ENCODE measurements around the gene NDOR1. TPM values are rescaled to one million over a fixed set of nuclear protein-coding genes. Genes with fewer than 3 reads are reported as not detected.

The NDOR1 gene
- total RNA-seq, 3 donors from 2014 or later, result 15.9 to 19.7 (median 19.0) TPM

GRCh38 chr9:137182836-137183235 is 22.7 kb upstream of the NDOR1 start:
- DNase-seq (no peak), ATAC-seq (no peak)
- TF ChIP-seq, protein P1, sequence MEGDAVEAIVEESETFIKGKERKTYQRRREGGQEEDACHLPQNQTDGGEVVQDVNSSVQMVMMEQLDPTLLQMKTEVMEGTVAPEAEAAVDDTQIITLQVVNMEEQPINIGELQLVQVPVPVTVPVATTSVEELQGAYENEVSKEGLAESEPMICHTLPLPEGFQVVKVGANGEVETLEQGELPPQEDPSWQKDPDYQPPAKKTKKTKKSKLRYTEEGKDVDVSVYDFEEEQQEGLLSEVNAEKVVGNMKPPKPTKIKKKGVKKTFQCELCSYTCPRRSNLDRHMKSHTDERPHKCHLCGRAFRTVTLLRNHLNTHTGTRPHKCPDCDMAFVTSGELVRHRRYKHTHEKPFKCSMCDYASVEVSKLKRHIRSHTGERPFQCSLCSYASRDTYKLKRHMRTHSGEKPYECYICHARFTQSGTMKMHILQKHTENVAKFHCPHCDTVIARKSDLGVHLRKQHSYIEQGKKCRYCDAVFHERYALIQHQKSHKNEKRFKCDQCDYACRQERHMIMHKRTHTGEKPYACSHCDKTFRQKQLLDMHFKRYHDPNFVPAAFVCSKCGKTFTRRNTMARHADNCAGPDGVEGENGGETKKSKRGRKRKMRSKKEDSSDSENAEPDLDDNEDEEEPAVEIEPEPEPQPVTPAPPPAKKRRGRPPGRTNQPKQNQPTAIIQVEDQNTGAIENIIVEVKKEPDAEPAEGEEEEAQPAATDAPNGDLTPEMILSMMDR (IDR thresholded peaks at IDR 0.05), result no peak
- intact Hi-C loops (cut with DNase I, micrococcal nuclease), result no loop called here
- Histone ChIP-seq H3K9me3 (no peaks in the 10 kb centered on the region), H3K4me3 (no peak overlapping the region), H3K36me3 (ENCODE audit: low read depth) (peaks cover 3% of the 10 kb centered on the region), H3K4me1 (ENCODE audit: low read depth) (peaks cover 20% of the 10 kb centered on the region)

DNA sequence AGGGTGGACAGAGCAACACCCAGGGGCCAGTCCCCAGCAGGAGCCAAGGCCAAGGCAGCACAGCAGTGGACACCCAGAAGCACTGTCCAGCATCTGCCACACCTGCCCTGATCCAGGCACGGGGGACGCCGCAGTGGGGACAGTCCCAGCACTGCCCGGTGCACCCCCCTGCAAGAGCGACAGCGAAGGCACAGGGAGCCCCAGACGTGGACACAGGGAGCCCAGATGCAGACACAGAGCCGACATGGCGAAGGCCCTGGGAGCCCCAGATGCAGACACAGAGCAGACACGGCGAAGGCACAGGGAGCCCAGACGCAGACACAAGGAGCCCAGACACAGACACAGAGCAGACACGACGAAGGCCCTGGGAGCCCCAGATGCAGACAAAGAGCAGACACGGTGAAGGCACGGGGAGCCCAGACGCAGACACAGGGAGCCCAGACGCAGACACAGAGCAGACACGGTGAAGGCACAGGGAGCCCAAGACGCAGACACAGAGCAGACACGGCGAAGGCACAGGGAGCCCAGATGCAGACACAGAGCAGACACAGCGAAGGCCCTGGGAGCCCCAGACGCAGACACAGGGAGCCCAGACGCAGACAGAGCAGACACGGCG is 21.4 kb upstream of the NDOR1 start:
- intact Hi-C loops (cut with DNase I, micrococcal nuclease), result no loop called here
- ATAC-seq (no peak), DNase-seq (no peak)
- Histone ChIP-seq H3K9me3 (no peaks in the 10 kb centered on the region), H3K4me1 (ENCODE audit: low read depth) (peaks cover 22% of the 10 kb centered on the region), H3K4me3 (no peak overlapping the region), H3K36me3 (ENCODE audit: low read depth) (peaks cover 3% of the 10 kb centered on the region)
- TF ChIP-seq, protein P1 (IDR thresholded peaks at IDR 0.05), result no peak

DNA sequence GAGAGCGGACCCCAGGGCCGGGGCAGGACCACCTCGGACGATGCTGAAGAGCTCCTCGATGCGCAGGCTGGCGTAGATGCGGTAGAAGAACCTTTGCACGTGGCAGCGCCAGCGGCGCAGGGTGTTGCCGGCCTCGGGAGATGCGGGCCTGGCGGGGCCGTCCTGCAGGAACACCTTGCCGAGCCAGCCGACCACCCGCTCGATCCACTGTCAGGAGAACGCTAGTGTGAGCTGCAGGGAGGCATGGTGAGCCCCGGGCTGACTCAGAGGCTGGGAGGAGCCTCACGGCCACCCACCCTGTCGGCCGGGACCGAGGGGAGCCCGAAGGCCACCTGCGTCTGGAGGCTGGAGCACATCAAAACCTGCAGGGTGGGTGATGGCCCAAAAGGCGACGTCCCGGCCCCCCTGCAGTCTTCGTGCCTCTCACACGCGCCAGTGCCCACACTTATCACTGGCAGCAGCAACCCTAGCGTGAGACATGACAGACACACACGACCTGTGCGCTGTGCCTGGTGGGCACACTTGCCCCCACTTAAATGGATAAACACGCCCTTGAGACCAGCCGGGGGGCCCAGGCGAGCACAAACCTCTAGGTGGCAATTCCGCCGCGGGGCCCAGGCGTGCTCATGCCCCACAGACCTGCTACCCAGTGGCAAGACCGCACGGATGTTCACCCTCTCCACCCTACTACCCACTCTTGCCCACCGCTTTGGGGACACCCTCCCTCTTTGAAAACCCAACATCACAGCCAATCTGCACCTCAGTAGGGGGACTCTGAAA is 20.4 kb upstream of the NDOR1 start:
- Histone ChIP-seq H3K4me3 (no peak overlapping the region), H3K36me3 (ENCODE audit: low read depth) (no peaks in the 10 kb centered on the region), H3K9me3 (no peaks in the 10 kb centered on the region), H3K4me1 (ENCODE audit: low read depth) (peaks cover 32% of the 10 kb centered on the region)
- no peak for DNase-seq
- TF ChIP-seq, protein P1 (IDR thresholded peaks at IDR 0.05), result no peak
- intact Hi-C loops (cut with DNase I, micrococcal nuclease), result no loop called here
- ATAC-seq, result no peak

- ATAC-seq (no peak), DNase-seq (no peak)
- no peaks in the 10 kb centered on the region for H3K9me3 ChIP-seq
- H3K4me3 ChIP-seq, result no peak overlapping the region
- peaks cover 39% of the 10 kb centered on the region for H3K4me1 ChIP-seq (ENCODE audit: low read depth)
- intact Hi-C loops (cut with DNase I, micrococcal nuclease), result no loop called here
- no peaks in the 10 kb centered on the region for H3K36me3 ChIP-seq (ENCODE audit: low read depth)
- TF ChIP-seq, protein P1 (IDR thresholded peaks at IDR 0.05), result no peak
Measured at GRCh38 chr9:137185921-137186320, 19.6 kb upstream of the NDOR1 start.

- TF ChIP-seq, protein P1 (IDR thresholded peaks at IDR 0.05), result no peak
- peak in 2 of 3 donors; percentile 63 to 66 for DNase-seq
- Histone ChIP-seq H3K36me3 (ENCODE audit: low read depth) (no peaks in the 10 kb centered on the region), H3K4me1 (ENCODE audit: low read depth) (peaks cover 43% of the 10 kb centered on the region), H3K4me3 (no peak overlapping the region), H3K9me3 (no peaks in the 10 kb centered on the region)
- intact Hi-C loops (cut with DNase I, micrococcal nuclease), result no loop called here
- no peak for ATAC-seq
Measured at GRCh38 chr9:137186385-137186784, 19.1 kb upstream of the NDOR1 start.
